ENCODE data around the gene TAAR2.

DNA sequence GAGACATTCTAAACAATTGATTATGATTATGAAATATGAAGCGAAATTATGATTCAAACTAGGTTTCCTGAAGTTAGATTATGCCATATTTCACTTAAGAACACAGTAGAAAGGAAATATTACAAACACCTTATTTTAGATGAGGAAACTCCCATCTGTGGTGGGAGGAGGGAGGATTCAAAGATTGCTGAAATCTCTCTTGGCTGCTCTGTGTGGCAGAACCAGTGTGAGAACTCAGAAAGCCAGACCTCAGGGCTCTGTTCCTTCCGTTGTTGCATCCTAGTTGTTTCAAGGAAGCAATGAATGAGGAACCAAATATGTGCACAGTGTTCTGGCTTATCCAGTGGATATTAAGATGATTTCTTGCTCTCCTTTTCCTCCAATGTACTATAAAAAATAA, 36.7 kb downstream of the TAAR2 start:
- TF ChIP-seq, protein P1, sequence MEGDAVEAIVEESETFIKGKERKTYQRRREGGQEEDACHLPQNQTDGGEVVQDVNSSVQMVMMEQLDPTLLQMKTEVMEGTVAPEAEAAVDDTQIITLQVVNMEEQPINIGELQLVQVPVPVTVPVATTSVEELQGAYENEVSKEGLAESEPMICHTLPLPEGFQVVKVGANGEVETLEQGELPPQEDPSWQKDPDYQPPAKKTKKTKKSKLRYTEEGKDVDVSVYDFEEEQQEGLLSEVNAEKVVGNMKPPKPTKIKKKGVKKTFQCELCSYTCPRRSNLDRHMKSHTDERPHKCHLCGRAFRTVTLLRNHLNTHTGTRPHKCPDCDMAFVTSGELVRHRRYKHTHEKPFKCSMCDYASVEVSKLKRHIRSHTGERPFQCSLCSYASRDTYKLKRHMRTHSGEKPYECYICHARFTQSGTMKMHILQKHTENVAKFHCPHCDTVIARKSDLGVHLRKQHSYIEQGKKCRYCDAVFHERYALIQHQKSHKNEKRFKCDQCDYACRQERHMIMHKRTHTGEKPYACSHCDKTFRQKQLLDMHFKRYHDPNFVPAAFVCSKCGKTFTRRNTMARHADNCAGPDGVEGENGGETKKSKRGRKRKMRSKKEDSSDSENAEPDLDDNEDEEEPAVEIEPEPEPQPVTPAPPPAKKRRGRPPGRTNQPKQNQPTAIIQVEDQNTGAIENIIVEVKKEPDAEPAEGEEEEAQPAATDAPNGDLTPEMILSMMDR (IDR thresholded peaks at IDR 0.05): no peak
- no peak for TF ChIP-seq POLR2A (IDR thresholded peaks at IDR 0.05)
